K562 (cell line): ENCODE results near the gene TCEA3. TPM values are rescaled to one million over a fixed set of nuclear protein-coding genes. Genes with fewer than 3 reads are reported as not detected.

ENCODE experiments used
- ADNP ChIP-seq: fragments of 200-800 bp; sonication (Bioruptor generic); IDR thresholded peaks from 2 replicates; pipeline ENCODE4 v1.6.1; 2016; ENCODE audit warnings: missing genetic modification characterization, missing compliant biosample characterization
- CEBPG ChIP-seq, 3 experiments: fragments of 200-800 bp in 1 of 3; sonication (Bioruptor generic) in 1 of 3; sonication (generic) in 1 of 3; formaldehyde crosslinking in 1 of 3; IDR thresholded peaks in 2 of 3; conservative IDR thresholded peaks in 1 of 3; 2 replicates each; pipeline versions ENCODE4 v1.6.1 to v1.8.0; 2016 to 2022; ENCODE audit warnings: missing compliant biosample characterization in 2 of 3, missing genetic modification characterization in 2 of 3, mild to moderate bottlenecking in 1 of 3, missing genetic modification reagents in 1 of 3
- DPF2 ChIP-seq: fragments of 450-650 bp; IDR thresholded peaks from 2 replicates; pipeline ENCODE4 v1.6.1; 2016
- ELF4 ChIP-seq: fragments of 450-650 bp; formaldehyde crosslinking; IDR thresholded peaks from 2 replicates; pipeline ENCODE4 v1.4.0; 2022; ENCODE audit warnings: missing genetic modification characterization
- ETV1 ChIP-seq: fragments of 450-650 bp; conservative IDR thresholded peaks from 2 replicates; pipeline ENCODE4 v1.6.1; 2016; ENCODE audit warnings: missing genetic modification characterization, control low read depth, low read depth, missing compliant biosample characterization
- MAFK ChIP-seq: IDR thresholded peaks from 2 replicates; pipeline ENCODE4 v1.6.1; 2011; ENCODE audit warnings: low read length, improper control_type of control experiment
- MCM7 ChIP-seq, 2 experiments: fragments of 450-650 bp; IDR thresholded peaks; 2 replicates each; pipeline ENCODE4 v1.6.1; 2016 to 2018
- POLR2A ChIP-seq: fragments of 450-650 bp; conservative IDR thresholded peaks from 2 replicates; pipeline ENCODE4 v1.6.1; 2016
- RB1 ChIP-seq: fragments of 450-650 bp; IDR thresholded peaks from 2 replicates; pipeline ENCODE4 v1.6.1; 2017; ENCODE audit warnings: low read depth, mild to moderate bottlenecking
- RCOR1 ChIP-seq, 2 experiments: IDR thresholded peaks; 2 replicates each; pipeline ENCODE4 v1.6.1; 2012; ENCODE audit warnings: low read depth in 2 of 2, low read length in 2 of 2, borderline replicate concordance in 1 of 2, improper control_type of control experiment in 1 of 2
- SNRNP70 ChIP-seq: fragments of 200-400 bp; formaldehyde crosslinking; optimal IDR thresholded peaks from 2 replicates; pipeline ENCODE3; 2017; ENCODE audit warnings: low read depth, low read length
- ZBTB1 ChIP-seq: sonication (generic); formaldehyde crosslinking; IDR thresholded peaks from 2 replicates; pipeline ENCODE4 v1.8.1; 2023; ENCODE audit warnings: missing genetic modification reagents, low read depth, mild to moderate bottlenecking, borderline replicate concordance
- ZKSCAN1 ChIP-seq: fragments of 150-350 bp; IDR thresholded peaks from 2 replicates; pipeline ENCODE4 v1.6.1; 2016; ENCODE audit warnings: low read depth, low read length
- ZNF197 ChIP-seq: fragments of 200-800 bp; sonication (Bioruptor generic); IDR thresholded peaks from 2 replicates; pipeline ENCODE4 v1.6.1; 2016; ENCODE audit warnings: low read depth, missing genetic modification characterization, missing compliant biosample characterization
- ZNF239 ChIP-seq: fragments of 250-450 bp; sonication (Bioruptor Pico); IDR thresholded peaks from 2 replicates; pipeline ENCODE4 v1.4.0; 2020; ENCODE audit warnings: mild to moderate bottlenecking
- ZNF75A ChIP-seq: fragments of 450-650 bp; formaldehyde crosslinking; IDR thresholded peaks from 2 replicates; pipeline ENCODE4 v1.4.0; 2020; ENCODE audit warnings: mild to moderate bottlenecking
- ZNF830 ChIP-seq: fragments of 250-450 bp; sonication (Bioruptor Pico); IDR thresholded peaks from 2 replicates; pipeline ENCODE4 v1.5.0; 2021; ENCODE audit warnings: mild to moderate bottlenecking
- polyA plus RNA-seq, 8 experiments: library from polyadenylated mRNA; depleted of rRNA in 4 of 8; stranded (reverse) in 5 of 8; unstranded in 3 of 8; fragments of >200 nt; fragmentation: Nextera tagmentation in 2 of 8; fragmentation: Illumina TruSeq in 1 of 8; extraction: Ambion mirVana in 2 of 8; extraction: Trizol in 1 of 8; gene quantifications; 2 replicates each; pipeline versions ENCODE4 v1.2.1 to v1.2.3, GENCODE V29; 2011 to 2014; ENCODE audit warnings: inconsistent platforms in 1 of 8, missing spikeins in 1 of 8
- total RNA-seq, 7 experiments: library from RNA; depleted of rRNA in 6 of 7; stranded (reverse); fragments of >200 nt in 6 of 7; fragmentation: Illumina TruSeq in 2 of 7; extraction: Trizol in 2 of 7; gene quantifications; 2 replicates each; pipeline versions ENCODE4 v1.2.1 to v1.2.3, GENCODE V29; 2011 to 2021; ENCODE audit warnings: low replicate concordance in 1 of 7
- TF ChIP-seq, protein P1 (sequence below): fragments of 450-650 bp; IDR thresholded peaks from 2 replicates; pipeline ENCODE4 v1.6.1; 2016; ENCODE audit warnings: borderline replicate concordance
- TF ChIP-seq, protein P2 (sequence below): sonication (generic); formaldehyde crosslinking; IDR thresholded peaks from 2 replicates; pipeline ENCODE4 v1.4.0; 2020; ENCODE audit warnings: mild to moderate bottlenecking, missing genetic modification reagents
- TF ChIP-seq, protein P3 (sequence below): sonication (generic); formaldehyde crosslinking; IDR thresholded peaks from 2 replicates; pipeline ENCODE4 v1.9.0; 2022; ENCODE audit warnings: mild to moderate bottlenecking, missing genetic modification reagents
- TF ChIP-seq, protein P4 (sequence below): sonication (generic); formaldehyde crosslinking; IDR thresholded peaks from 2 replicates; pipeline ENCODE4 v1.8.0; 2022; ENCODE audit warnings: missing genetic modification reagents, mild to moderate bottlenecking, borderline replicate concordance

The TCEA3 gene
- total and polyA plus RNA-seq, 9 of the 15 experiments (the other 6 are each of a cell fraction or from before 2014, with no cell fraction given): 0.03 to 0.55 (median 0.36) TPM

DNA sequence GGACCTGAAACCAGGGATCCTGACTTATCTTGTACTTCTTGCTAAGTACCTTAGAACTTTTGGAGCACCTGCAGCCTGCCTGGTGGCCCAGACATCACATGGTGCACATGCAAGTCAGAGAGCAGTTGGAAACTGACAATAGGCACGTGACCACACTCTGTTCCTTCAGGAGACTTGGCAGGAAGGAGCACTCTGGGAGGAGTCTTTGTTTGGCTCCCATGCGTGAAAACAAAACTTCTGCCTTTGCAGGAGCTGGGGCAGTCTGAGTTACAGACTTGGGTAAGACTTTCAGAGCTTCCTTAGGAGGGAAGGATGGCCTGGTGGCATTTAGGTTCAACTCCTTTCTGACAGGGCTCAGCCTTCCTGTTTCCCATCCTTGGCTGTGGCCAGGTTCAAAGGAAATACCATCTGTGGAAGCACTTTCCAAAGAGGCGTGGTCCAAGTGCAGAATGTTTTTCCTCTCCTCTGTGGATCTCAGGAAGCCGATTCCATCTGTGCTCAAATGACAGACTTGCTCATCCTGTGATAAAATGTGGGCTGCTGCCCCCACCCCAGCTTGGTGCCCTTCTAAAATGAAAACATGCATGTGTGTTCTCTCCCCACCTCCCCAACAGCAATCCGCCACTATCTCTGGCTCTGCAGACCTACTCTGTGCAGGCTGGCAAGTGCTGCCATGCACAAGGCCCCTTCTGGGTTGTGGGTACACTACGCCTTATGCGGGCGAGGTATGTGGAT lies 40.8 kb downstream of the TCEA3 start (continued):
- no peak for TF ChIP-seq ZNF197 (CRISPR knock-in tag)
- no peak for TF ChIP-seq ZNF830 (CRISPR knock-in tag)
- TF ChIP-seq ZKSCAN1: peak; percentile 91
- no peak for TF ChIP-seq DPF2
- no peak for TF ChIP-seq POLR2A
- TF ChIP-seq CEBPG (CRISPR knock-in tag; IDR thresholded peaks at IDR 0.05): no peak
- TF ChIP-seq CEBPG (tag; conservative IDR thresholded peaks at IDR 0.05 in 1 of 2, IDR thresholded peaks at IDR 0.05 in 1 of 2): no peak
- no peak for TF ChIP-seq RCOR1 (IDR thresholded peaks at IDR 0.05; ENCODE audit: borderline replicate concordance in 1 of 2, low read depth in 2 of 2, low read length in 2 of 2)
- TF ChIP-seq, protein P1, sequence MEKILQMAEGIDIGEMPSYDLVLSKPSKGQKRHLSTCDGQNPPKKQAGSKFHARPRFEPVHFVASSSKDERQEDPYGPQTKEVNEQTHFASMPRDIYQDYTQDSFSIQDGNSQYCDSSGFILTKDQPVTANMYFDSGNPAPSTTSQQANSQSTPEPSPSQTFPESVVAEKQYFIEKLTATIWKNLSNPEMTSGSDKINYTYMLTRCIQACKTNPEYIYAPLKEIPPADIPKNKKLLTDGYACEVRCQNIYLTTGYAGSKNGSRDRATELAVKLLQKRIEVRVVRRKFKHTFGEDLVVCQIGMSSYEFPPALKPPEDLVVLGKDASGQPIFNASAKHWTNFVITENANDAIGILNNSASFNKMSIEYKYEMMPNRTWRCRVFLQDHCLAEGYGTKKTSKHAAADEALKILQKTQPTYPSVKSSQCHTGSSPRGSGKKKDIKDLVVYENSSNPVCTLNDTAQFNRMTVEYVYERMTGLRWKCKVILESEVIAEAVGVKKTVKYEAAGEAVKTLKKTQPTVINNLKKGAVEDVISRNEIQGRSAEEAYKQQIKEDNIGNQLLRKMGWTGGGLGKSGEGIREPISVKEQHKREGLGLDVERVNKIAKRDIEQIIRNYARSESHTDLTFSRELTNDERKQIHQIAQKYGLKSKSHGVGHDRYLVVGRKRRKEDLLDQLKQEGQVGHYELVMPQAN: no peak
- no peak for TF ChIP-seq ADNP (tag)
- no peak for TF ChIP-seq ELF4 (CRISPR knock-in tag)
- TF ChIP-seq ZNF75A: no peak
- TF ChIP-seq, protein P2, sequence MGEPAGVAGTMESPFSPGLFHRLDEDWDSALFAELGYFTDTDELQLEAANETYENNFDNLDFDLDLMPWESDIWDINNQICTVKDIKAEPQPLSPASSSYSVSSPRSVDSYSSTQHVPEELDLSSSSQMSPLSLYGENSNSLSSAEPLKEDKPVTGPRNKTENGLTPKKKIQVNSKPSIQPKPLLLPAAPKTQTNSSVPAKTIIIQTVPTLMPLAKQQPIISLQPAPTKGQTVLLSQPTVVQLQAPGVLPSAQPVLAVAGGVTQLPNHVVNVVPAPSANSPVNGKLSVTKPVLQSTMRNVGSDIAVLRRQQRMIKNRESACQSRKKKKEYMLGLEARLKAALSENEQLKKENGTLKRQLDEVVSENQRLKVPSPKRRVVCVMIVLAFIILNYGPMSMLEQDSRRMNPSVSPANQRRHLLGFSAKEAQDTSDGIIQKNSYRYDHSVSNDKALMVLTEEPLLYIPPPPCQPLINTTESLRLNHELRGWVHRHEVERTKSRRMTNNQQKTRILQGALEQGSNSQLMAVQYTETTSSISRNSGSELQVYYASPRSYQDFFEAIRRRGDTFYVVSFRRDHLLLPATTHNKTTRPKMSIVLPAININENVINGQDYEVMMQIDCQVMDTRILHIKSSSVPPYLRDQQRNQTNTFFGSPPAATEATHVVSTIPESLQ: no peak
- TF ChIP-seq SNRNP70: no peak
- TF ChIP-seq, protein P3, sequence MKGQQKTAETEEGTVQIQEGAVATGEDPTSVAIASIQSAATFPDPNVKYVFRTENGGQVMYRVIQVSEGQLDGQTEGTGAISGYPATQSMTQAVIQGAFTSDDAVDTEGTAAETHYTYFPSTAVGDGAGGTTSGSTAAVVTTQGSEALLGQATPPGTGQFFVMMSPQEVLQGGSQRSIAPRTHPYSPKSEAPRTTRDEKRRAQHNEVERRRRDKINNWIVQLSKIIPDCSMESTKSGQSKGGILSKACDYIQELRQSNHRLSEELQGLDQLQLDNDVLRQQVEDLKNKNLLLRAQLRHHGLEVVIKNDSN (CRISPR knock-in tag): peak; percentile 59
- TF ChIP-seq ETV1 (tag): no peak; the same call in 1 of the 2 replicates
- TF ChIP-seq RB1: no peak
- TF ChIP-seq MAFK: no peak
- TF ChIP-seq MCM7 (IDR thresholded peaks at IDR 0.05): no peak
- no peak for TF ChIP-seq ZBTB1 (CRISPR knock-in tag)
- TF ChIP-seq, protein P4, sequence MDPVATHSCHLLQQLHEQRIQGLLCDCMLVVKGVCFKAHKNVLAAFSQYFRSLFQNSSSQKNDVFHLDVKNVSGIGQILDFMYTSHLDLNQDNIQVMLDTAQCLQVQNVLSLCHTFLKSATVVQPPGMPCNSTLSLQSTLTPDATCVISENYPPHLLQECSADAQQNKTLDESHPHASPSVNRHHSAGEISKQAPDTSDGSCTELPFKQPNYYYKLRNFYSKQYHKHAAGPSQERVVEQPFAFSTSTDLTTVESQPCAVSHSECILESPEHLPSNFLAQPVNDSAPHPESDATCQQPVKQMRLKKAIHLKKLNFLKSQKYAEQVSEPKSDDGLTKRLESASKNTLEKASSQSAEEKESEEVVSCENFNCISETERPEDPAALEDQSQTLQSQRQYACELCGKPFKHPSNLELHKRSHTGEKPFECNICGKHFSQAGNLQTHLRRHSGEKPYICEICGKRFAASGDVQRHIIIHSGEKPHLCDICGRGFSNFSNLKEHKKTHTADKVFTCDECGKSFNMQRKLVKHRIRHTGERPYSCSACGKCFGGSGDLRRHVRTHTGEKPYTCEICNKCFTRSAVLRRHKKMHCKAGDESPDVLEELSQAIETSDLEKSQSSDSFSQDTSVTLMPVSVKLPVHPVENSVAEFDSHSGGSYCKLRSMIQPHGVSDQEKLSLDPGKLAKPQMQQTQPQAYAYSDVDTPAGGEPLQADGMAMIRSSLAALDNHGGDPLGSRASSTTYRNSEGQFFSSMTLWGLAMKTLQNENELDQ (CRISPR knock-in tag): no peak
- no peak for TF ChIP-seq ZNF239 (CRISPR knock-in tag)
